Retinal pigment epithelial cell (primary cell): Measurements from ENCODE around the gene C2orf42.
"Not testable (repeated sequence)": the region's sequence is repeated elsewhere in the genome, so short reads cannot be mapped to it uniquely, and the experiment has no call there.

Source experiments
- DNase-seq: peaks from one replicate; pipeline ENCODE4 v3.0.0-alpha.2; 2010; ENCODE audit warnings: low read depth
- H3K4me3 ChIP-seq: 2 replicates; pipeline ENCODE4 v1.5.1; 2011; ENCODE audit warnings: mild to moderate bottlenecking, low read length, control low read depth, moderate library complexity
- CTCF ChIP-seq: conservative IDR thresholded peaks from 2 replicates; pipeline ENCODE4 v1.5.1; 2011; ENCODE audit warnings: low read depth, low read length, control low read depth, inconsistent platforms

C2orf42 gene

GRCh38 chr2:70133491-70134322 is 57.1 kb downstream of the C2orf42 start:
- no peak for DNase-seq
- TF ChIP-seq CTCF: no peak
- H3K4me3 ChIP-seq: no peak overlapping the region

DNA sequence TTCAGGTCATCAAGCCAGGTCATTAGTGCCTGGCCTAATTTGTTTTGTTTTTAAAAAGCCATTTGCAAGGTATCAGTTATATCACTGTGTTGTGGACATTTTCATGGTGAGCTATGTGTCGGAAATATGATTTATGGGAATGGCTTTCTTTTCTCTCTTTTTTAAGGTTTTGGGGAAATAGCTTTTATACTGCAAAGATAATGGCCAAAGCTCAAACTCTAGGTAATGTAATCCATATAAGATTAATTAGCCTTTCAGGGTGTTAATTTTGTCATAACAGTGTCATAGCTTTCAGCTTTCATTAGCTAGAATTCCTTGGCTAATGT is 57.7 kb downstream of the C2orf42 start:
- no peak overlapping the region for H3K4me3 ChIP-seq
- DNase-seq: no peak
- no peak for TF ChIP-seq CTCF

DNA sequence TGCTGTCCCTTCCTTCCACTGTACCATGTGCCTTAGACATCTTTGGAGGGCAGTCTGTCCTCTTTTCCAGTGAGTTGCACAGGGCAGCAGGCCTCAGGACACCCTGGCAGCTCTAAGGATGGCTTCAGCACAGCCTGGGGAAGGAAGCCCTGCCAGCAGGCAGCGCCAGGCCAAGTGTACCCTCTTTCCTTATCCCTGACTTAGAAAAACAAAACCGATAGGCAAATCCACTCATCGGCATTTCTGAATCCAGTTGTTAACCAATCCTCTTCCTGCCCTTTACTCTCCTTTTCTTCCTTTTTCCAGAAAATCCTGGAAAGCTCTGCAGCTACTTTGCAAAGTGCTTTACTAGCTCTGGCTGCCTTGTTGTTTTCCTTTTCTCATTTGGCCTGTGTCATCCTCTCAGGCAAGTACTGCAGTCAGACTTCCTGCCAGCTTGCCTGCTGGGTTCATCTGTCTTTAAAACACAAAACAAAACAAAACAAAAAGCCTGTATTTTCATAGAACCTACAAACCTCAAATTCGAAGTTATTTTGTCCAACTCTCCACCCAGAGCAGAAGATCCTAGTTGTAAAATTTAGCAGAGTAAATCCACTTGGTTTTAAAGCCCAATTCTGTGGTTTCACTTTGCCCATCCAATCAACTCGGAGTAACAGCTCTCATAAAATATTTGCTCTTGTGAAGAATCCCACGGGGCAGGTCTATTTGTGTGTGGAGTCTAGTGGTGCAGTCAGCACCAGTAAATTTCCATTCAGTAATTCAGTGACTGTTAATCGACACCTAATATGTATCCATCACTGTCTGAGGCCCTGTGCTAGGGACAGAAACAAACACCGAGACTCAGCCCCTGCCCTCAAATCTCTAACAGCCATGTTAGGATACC is 58.3 kb downstream of the C2orf42 start:
- no peak overlapping the region for H3K4me3 ChIP-seq
- no peak for TF ChIP-seq CTCF
- DNase-seq: no peak

DNA sequence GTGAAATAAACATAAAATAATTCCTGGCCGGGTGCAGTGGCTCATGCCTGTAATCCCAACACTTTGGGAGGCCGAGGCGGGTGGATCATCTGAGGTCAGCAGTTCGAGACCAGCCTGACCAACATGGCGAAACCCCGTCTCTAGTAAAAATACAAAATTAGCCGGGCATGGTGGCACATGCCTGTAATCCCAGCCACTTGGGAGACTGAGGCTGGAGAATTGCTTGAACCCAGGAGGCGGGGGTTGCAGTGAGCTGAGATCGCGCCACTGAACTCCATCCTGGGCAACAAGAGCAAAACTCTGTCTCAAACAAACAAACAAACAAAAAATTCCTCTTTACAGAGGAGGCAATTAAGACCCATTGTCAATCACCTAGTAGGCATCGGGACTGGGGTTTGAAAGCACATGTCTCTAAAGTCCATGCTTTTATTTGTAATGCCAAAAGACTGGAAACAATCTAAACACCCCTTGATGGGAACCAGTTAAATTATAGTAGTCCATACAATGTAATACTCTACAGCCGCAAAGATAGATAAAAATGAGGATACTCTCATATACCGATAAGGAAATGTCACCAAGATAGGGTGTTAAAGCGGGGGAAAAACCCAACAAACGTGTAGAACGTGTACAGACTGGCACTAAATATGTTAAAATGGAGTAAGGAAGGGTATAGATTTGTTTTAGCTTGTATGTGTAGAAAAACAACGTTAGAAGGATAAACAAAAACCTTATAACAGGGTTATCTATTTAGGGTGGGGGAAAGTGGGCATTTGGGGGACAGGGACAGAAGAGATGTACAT is 59.3 kb downstream of the C2orf42 start:
- not testable (repeated sequence) for H3K4me3 ChIP-seq, DNase-seq

DNA sequence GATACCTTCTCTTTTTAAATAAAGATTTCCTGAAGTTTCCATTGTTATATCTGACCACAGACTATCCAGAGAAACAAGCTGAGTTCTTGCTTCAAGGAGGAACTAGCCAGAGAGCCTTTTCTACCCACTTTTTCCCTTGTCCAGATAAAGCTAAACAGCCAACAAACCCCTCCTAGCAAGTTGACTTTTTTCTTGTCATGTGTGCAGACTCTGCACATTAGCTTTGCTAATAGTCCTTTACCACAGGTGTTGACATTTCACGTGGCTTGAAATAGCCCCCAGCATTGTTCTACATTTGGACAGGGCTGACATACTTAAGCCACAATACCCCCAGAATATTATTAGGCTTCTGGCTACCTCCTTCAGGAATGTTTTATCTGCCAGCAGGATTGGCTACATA is 62.8 kb downstream of the C2orf42 start:
- no peak for DNase-seq
- H3K4me3 ChIP-seq: no peak overlapping the region
- no peak for TF ChIP-seq CTCF

- no peak overlapping the region for H3K4me3 ChIP-seq
- DNase-seq: no peak
- no peak for TF ChIP-seq CTCF
Measured at GRCh38 chr2:70126413-70126812, 64.4 kb downstream of the C2orf42 start.

- DNase-seq: no peak
- no peak for TF ChIP-seq CTCF
- H3K4me3 ChIP-seq: peak overlapping the region; percentile 41
Measured at GRCh38 chr2:70125498-70125898, 65.3 kb downstream of the C2orf42 start.
